Duodenal mucosa (tissue), 2 donors: Measurements from ENCODE around the gene FKBP11.

Experiments
- H3K27ac ChIP-seq: one replicate; pipeline ENCODE4 v1.7.0; 2013; ENCODE audit warnings: low read depth, low read length
- H3K27me3 ChIP-seq, 2 donors: one replicate each; pipeline ENCODE4 v1.7.0; 2013; ENCODE audit warnings: low read length in 2 of 2, control low read depth in 1 of 2; ENCODE audit not compliant: insufficient read depth in 2 of 2, control insufficient read depth in 1 of 2
- H3K36me3 ChIP-seq, 2 donors: one replicate each; pipeline ENCODE4 v1.7.0; 2013; ENCODE audit warnings: low read length in 2 of 2, control low read depth in 1 of 2; ENCODE audit not compliant: insufficient read depth in 2 of 2, control insufficient read depth in 1 of 2
- H3K4me1 ChIP-seq, 2 donors: one replicate each; pipeline ENCODE4 v1.7.0; 2013; ENCODE audit warnings: low read length in 2 of 2, control low read depth in 1 of 2; ENCODE audit not compliant: insufficient read depth in 2 of 2, control insufficient read depth in 1 of 2
- H3K4me3 ChIP-seq, 2 donors: one replicate each; pipeline ENCODE4 v1.7.0; 2013; ENCODE audit warnings: low read length in 2 of 2, low read depth in 1 of 2
- H3K9ac ChIP-seq, 2 donors: one replicate each; pipeline ENCODE4 v1.7.0; 2013; ENCODE audit warnings: low read length in 2 of 2, low read depth in 1 of 2
- H3K9me3 ChIP-seq, 2 donors: one replicate each; pipeline ENCODE4 v1.7.0; 2013; ENCODE audit warnings: low read length in 2 of 2, control low read depth in 1 of 2; ENCODE audit not compliant: control insufficient read depth in 1 of 2

The FKBP11 gene

DNA sequence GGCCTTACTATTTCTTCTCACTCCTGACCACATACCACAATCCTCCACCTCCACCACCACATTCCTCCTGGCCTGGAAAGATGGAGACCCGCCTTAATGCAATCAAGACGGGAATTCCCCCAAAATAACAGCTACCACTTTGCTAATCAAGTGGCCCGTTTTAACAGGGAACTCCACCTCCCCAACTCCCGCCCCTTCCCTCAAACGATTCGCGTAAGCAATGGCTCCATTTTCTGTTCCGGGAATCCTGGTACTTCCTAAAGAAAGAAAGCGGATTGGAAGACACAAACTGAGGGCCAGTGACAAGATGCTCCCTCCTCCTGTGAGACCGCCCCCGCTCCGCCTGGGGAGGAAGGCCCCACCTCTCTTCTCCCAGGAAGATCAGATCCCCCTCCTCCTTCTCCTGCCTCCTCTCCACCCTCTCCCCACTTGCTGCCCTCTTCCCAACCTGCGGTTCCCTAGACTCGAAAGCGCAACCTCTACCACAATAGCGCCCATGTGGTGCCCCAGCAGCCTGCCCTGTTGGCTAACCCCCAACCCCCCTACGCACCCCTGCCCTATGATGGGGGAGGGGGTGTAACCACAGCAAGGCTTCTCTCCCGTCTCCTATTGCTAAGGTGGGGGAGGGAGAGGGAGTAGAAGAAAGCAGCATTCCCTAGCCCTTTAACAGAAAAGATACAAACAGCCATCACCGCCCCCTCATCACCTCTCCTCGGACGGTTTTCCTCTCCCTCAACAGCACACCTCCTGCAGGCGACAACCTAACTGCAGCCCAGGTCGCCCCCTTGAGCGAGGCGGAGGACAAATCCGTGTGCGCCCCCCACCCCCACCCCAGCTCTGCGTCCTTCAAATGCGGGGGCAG lies 31.2 kb upstream of the FKBP11 start:
- peak overlapping the region; percentile 76 for H3K27ac ChIP-seq
- H3K27me3 ChIP-seq: no peaks in the 10 kb centered on the region
- peak overlapping the region; percentile 78 to 88 for H3K9ac ChIP-seq
- peak overlapping the region; percentile 95 to 98 for H3K4me3 ChIP-seq
- no peaks in the 10 kb centered on the region for H3K9me3 ChIP-seq
- H3K4me1 ChIP-seq: peaks cover 21% of the 10 kb centered on the region in 2 donors
- H3K36me3 ChIP-seq: peaks cover 2 to 7% of the 10 kb centered on the region in 2 donors

DNA sequence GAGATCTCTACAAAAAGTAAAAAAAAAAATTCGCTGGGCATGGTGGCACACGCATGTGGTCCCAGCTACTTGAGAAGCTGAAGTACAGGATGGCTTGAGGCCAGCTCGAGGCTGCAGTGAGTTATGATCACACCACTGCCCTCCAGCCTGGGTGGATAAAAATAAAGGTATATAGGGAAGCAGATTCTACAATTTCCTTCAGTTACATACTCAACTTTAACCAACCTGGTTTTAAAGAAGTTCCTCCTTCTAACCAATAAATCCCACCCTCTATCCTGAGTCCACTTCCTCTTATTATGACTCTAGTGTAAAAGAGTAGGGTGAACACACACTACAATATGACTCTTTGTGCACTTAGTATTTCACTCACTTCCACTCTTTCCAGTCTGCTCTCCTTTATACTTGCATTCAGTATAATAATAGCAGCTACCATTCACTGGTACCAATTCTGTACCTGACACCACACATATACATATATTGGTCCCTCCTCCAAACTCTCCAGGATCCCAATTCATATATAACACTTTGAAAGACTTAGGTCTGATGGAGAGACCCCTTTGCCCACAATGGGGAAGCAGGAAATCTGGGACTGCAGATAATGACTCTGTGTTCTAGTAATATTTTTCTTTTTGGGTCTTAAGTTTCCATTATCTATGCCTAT lies 29.7 kb upstream of the FKBP11 start:
- Histone ChIP-seq H3K36me3 (peaks cover 2 to 7% of the 10 kb centered on the region in 2 donors), H3K27ac (no peak overlapping the region), H3K9ac (no peak overlapping the region), H3K4me3 (no peak overlapping the region), H3K9me3 (no peaks in the 10 kb centered on the region), H3K4me1 (peaks cover 21% of the 10 kb centered on the region in 2 donors), H3K27me3 (no peaks in the 10 kb centered on the region)

DNA sequence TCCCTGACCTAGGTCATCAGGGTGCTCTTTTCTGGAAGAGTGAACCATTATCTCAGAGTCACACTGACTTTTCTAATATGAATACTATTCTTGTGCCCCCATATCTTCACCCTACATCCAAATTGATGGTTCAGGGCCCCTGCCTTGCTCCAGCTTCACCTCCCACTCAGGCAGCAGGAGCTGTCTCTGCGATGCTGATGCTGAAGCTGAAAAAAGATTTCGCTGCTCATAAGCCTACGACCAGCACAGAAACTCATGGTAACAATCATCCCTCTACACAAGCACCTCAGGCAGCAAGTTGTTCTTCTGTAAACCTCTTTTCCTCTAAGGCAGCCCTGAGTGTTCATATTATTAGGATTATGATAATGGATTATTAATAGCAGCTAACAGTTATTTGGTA lies 28.8 kb upstream of the FKBP11 start:
- H3K9ac ChIP-seq: no peak overlapping the region
- peaks cover 2 to 7% of the 10 kb centered on the region in 2 donors for H3K36me3 ChIP-seq
- no peaks in the 10 kb centered on the region for H3K9me3 ChIP-seq
- H3K4me1 ChIP-seq: peaks cover 21% of the 10 kb centered on the region in 2 donors
- H3K4me3 ChIP-seq: no peak overlapping the region
- H3K27ac ChIP-seq: no peak overlapping the region
- H3K27me3 ChIP-seq: no peaks in the 10 kb centered on the region

DNA sequence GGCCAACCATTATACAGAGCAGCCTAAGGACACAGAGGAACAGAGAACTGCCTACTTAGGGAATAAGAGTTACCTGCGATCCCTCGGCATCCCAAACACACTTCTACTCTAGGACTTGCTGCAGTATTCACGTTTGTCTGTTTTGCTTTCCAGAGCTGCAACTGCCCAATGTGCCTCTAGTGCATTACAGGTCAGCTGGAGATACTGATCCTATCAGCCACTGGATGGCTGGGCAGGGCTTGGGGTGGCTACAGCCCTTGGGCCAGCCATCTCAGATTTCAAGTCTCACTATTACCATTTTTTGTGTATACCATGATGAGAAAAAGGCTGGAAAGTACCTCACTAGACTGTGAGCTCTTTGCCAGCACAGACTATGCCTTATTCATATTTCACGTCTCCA lies 27.4 kb upstream of the FKBP11 start:
- Histone ChIP-seq H3K27ac (no peak overlapping the region), H3K9ac (no peak overlapping the region), H3K4me3 (no peak overlapping the region), H3K4me1 (peaks cover 15 to 17% of the 10 kb centered on the region in 2 donors), H3K36me3 (peaks cover 2 to 7% of the 10 kb centered on the region in 2 donors), H3K27me3 (no peaks in the 10 kb centered on the region), H3K9me3 (no peaks in the 10 kb centered on the region)

DNA sequence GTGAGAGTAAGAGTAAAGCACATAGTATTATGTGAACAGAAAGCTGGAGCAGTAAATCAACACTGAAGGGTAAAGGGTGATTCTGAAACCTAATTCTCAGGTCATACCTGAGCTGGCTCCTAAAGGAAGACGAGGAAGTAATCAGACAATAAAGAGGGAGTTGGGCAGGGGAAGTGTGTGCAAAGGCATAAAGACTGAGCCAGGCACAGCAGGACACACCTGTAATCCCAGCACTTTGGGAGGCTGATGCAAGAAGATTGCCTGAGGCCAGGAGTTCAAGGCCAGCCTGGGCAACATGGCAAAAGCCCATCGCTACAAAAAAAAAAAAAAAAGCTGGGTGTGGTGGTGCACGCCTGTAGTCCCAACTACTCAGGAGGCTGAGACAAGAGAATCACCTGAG lies 22.4 kb upstream of the FKBP11 start:
- H3K27ac ChIP-seq: no peak overlapping the region
- H3K4me3 ChIP-seq: no peak overlapping the region
- no peaks in the 10 kb centered on the region for H3K9me3 ChIP-seq
- no peaks in the 10 kb centered on the region for H3K27me3 ChIP-seq
- no peak overlapping the region for H3K9ac ChIP-seq
- peaks cover 6 to 12% of the 10 kb centered on the region in 2 donors for H3K4me1 ChIP-seq
- peaks cover 2 to 4% of the 10 kb centered on the region in 2 donors for H3K36me3 ChIP-seq

DNA sequence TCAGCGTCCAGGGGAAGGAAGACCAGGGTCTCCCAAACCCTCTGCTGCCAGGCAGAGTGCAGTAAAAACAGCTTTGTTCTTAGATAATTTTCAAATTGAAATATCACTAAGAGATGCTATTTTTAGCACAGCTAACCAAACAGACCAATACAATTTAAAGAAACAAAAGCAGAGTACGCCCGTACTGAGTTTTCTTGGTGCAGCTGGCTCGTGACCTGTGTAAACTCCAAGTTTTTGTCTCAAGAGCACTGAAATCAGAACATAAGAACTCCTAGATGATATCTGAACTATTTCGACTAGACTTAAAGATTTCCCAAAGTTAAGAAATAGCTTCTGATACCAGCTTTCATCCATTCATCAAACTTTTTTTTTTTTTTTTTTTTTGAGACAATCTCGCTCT lies 21.7 kb upstream of the FKBP11 start:
- Histone ChIP-seq H3K9me3 (no peaks in the 10 kb centered on the region), H3K9ac (no peak overlapping the region), H3K27me3 (no peaks in the 10 kb centered on the region), H3K4me1 (peaks cover 6 to 12% of the 10 kb centered on the region in 2 donors), H3K27ac (no peak overlapping the region), H3K4me3 (no peak overlapping the region), H3K36me3 (peaks cover 1 to 6% of the 10 kb centered on the region in 2 donors)

DNA sequence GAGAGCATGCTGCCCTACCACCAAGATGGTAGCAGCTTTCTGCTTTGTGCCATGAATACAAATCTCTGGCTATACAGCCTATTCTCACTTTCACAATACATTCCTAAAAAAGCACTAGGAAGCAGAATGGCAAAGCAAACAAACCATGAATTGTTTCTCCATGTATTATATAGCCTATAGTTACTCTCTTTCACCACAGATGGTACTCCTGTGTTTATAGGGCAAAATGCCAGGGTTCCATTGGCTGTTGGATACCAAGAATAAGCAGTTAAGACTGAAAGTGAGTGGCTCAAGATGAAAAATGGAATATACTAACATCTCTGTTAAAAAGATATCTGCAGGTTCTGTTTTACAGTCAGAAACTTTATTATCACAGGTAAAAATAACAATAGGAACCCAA lies 20.9 kb upstream of the FKBP11 start:
- Histone ChIP-seq H3K27ac (no peak overlapping the region), H3K36me3 (peaks cover 2 to 12% of the 10 kb centered on the region in 2 donors)

DNA sequence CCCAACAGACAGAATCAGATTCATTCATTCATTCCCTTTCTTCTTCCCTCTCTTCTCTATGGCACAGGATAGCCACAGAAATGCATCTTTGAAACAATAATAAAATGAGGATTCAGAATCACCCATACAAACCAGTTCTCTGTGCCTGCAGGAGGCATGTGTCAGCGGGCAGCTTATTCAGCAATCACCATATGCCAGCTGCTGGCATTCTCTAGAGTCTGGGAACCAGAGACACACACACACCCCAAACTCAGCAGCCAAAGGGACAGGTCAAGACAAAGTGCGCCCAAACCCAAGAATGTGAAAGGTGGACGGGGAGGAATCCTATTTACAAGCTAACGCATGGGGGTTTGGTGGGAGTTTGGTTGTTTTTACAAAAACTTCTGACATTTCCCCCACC lies 17.9 kb upstream of the FKBP11 start:
- Histone ChIP-seq H3K36me3 (peaks cover 17 to 41% of the 10 kb centered on the region in 2 donors), H3K4me3 (no peak overlapping the region)

More for the DNA sequence above, 20.9 kb upstream of the FKBP11 start:
- Histone ChIP-seq H3K4me1 (peaks cover 6 to 12% of the 10 kb centered on the region in 2 donors), H3K9me3 (no peaks in the 10 kb centered on the region), H3K27me3 (no peaks in the 10 kb centered on the region), H3K9ac (no peak overlapping the region), H3K4me3 (no peak overlapping the region)

DNA sequence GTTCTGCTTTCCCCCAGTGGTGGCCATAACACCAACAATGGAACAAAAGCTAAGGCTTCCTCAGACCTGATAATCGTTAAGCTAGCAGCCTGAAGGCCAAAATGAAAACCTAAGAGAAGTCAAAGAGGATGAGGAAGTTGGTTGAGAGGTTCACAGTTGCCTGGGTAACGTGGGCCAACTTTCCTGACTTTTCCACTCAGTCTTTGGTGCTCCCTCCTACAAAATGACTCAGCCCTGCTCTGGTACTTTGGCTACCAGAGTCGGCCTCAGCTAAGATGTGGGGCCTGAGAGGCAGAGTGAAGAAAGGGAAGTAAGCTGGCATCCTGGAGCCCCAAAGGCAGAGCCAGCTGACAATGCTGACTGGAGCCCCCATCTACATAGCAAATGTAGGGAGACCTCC lies 14.9 kb upstream of the FKBP11 start:
- no peaks in the 10 kb centered on the region for H3K27me3 ChIP-seq
- H3K4me1 ChIP-seq: peaks cover 6 to 12% of the 10 kb centered on the region in 2 donors
- no peak overlapping the region for H3K27ac ChIP-seq
- H3K36me3 ChIP-seq: peaks cover 23 to 61% of the 10 kb centered on the region in 2 donors
- H3K9me3 ChIP-seq: no peaks in the 10 kb centered on the region
- H3K9ac ChIP-seq: no peak overlapping the region
- no peak overlapping the region for H3K4me3 ChIP-seq

More for the DNA sequence above, 17.9 kb upstream of the FKBP11 start:
- Histone ChIP-seq H3K9me3 (no peaks in the 10 kb centered on the region), H3K4me1 (peaks cover 6 to 12% of the 10 kb centered on the region in 2 donors), H3K9ac (no peak overlapping the region), H3K27me3 (no peaks in the 10 kb centered on the region), H3K27ac (no peak overlapping the region)

DNA sequence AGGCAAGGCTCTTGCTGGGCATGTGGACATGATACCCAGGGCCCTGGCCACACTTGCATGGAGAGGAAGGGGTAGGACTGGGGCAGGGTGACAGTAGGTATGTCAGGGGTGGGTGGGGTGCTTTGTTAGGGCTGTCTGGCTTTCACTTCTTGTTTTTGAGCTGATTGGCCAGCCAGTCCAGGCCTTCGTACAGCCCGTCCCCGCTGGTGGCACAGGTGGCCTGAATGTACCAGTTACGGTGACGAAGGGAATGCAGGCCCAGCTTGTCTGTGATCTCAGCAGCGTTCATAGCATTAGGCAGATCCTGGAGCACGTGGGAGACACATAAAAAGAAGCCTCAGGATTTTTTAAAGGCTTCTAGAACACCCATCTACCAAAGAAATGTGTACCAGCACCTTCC lies 13.5 kb upstream of the FKBP11 start:
- no peak overlapping the region for H3K4me3 ChIP-seq
- H3K4me1 ChIP-seq: peaks cover 0 to 4% of the 10 kb centered on the region in 2 donors
- no peak overlapping the region for H3K9ac ChIP-seq
- H3K27ac ChIP-seq: no peak overlapping the region
- no peaks in the 10 kb centered on the region for H3K27me3 ChIP-seq
- H3K9me3 ChIP-seq: no peaks in the 10 kb centered on the region
- H3K36me3 ChIP-seq: peaks cover 23 to 69% of the 10 kb centered on the region in 2 donors
